ENCODE measurements around the gene TRAF3. TPM values are rescaled to one million over a fixed set of nuclear protein-coding genes. Genes with fewer than 3 reads are reported as not detected.

TRAF3 gene
- total RNA-seq, 2 donors from 2014 or later: 14.5 to 28.7 TPM

- no peak for DNase-seq (ENCODE audit: low spot score)
- no peak for TF ChIP-seq CTCF (IDR thresholded peaks at IDR 0.05)
- H3K27me3 ChIP-seq (replicated peaks; ENCODE audit: insufficient read depth): no peaks in the 10 kb centered on the region
- H3K4me1 ChIP-seq (ENCODE audit: control insufficient read depth in 1 of 2, low read depth in 2 of 2): no peaks in the 10 kb centered on the region
- no peaks in the 10 kb centered on the region for H3K9me3 ChIP-seq
- H3K4me3 ChIP-seq: no peak overlapping the region
- ATAC-seq (ENCODE audit: insufficient number of reproducible peaks, low FRiP score, low read depth): no peak
- no peak overlapping the region for H3K27ac ChIP-seq
- H3K36me3 ChIP-seq: no peaks in the 10 kb centered on the region
These were observed 63.7 kb downstream of the TRAF3 start for GRCh38 chr14:102840771-102841528.

- Histone ChIP-seq H3K27ac (peak overlapping the region; percentile 16 to 46), H3K27me3 (replicated peaks; ENCODE audit: insufficient read depth) (no peaks in the 10 kb centered on the region), H3K4me1 (ENCODE audit: control insufficient read depth in 1 of 2, low read depth in 2 of 2) (peaks cover 12 to 18% of the 10 kb centered on the region in 2 donors), H3K9me3 (no peaks in the 10 kb centered on the region), H3K36me3 (no peaks in the 10 kb centered on the region), H3K4me3 (peak overlapping the region; percentile 56)
- DNase-seq (ENCODE audit: low spot score) (no peak), ATAC-seq (ENCODE audit: insufficient number of reproducible peaks, low FRiP score, low read depth) (no peak)
- TF ChIP-seq CTCF (IDR thresholded peaks at IDR 0.05): no peak
These were observed 71.7 kb downstream of the TRAF3 start for GRCh38 chr14:102848830-102849525.

- TF ChIP-seq CTCF (IDR thresholded peaks at IDR 0.05): no peak
These were observed 72.5 kb downstream of the TRAF3 start for GRCh38 chr14:102849526-102850379.

GRCh38 chr14:102853648-102854047, 76.4 kb downstream of the TRAF3 start:
- H3K9me3 ChIP-seq: no peaks in the 10 kb centered on the region
- no peak overlapping the region for H3K27ac ChIP-seq
- peaks cover 17 to 31% of the 10 kb centered on the region in 2 donors for H3K4me1 ChIP-seq (ENCODE audit: control insufficient read depth in 1 of 2, low read depth in 2 of 2)
- TF ChIP-seq CTCF (IDR thresholded peaks at IDR 0.05): no peak
- H3K4me3 ChIP-seq: no peak overlapping the region
- ATAC-seq (ENCODE audit: insufficient number of reproducible peaks, low FRiP score, low read depth): no peak
- no peak for DNase-seq (ENCODE audit: low spot score)
- H3K36me3 ChIP-seq: no peaks in the 10 kb centered on the region
- H3K27me3 ChIP-seq (replicated peaks; ENCODE audit: insufficient read depth): no peaks in the 10 kb centered on the region

More at GRCh38 chr14:102849526-102850379, 72.5 kb downstream of the TRAF3 start:
- no peak for ATAC-seq (ENCODE audit: insufficient number of reproducible peaks, low FRiP score, low read depth)
- DNase-seq (ENCODE audit: low spot score): no peak
- Histone ChIP-seq H3K4me3 (peak overlapping the region; percentile 56), H3K4me1 (ENCODE audit: control insufficient read depth in 1 of 2, low read depth in 2 of 2) (peaks cover 12 to 18% of the 10 kb centered on the region in 2 donors), H3K36me3 (no peaks in the 10 kb centered on the region), H3K27me3 (replicated peaks; ENCODE audit: insufficient read depth) (no peaks in the 10 kb centered on the region), H3K27ac (peak overlapping the region; percentile 46 to 53), H3K9me3 (no peaks in the 10 kb centered on the region)
